GM10248 (cell line): ENCODE results near the gene EYA2.

Source experiments
- CTCF ChIA-PET: fragments of 300-600 bp; sonication (Branson Sonifier 250); formaldehyde crosslinking; extraction: SDS; loops from one replicate; lab custom pipeline; 2021; ENCODE audit warnings: antibody characterized with exemption; lab: Yijun Ruan, JAX
- POLR2A ChIA-PET: fragments of 350-650 bp; sonication (Branson Sonifier 250); formaldehyde crosslinking; extraction: SDS; loops from one replicate; lab custom pipeline; 2020; ENCODE audit warnings: antibody characterized with exemption; lab: Yijun Ruan, JAX
- DNase-seq: peaks from one replicate; pipeline ENCODE4 v3.0.0; 2012; ENCODE audit errors: extremely low spot score
- CTCF ChIP-seq: IDR thresholded peaks from 2 replicates; pipeline ENCODE4 v1.5.1; 2012; ENCODE audit warnings: mild to moderate bottlenecking, low read depth; ENCODE audit errors: extremely low read depth, missing control alignments, control extremely low read depth

EYA2 gene

GRCh38 chr20:47191074-47191673 lies 296.5 kb downstream of the EYA2 start:
- TF ChIP-seq CTCF = no peak
- DNase-seq = no peak
- ChIA-PET POLR2A (no interaction called here), CTCF (interaction anchor here (1.0 kb wide), 1 partner anchor 15 kb away, joined by 3 read pairs; no protein-coding TSS in a partner anchor)

GRCh38 chr20:47191956-47192355 lies 297.3 kb downstream of the EYA2 start:
- ChIA-PET CTCF (interaction anchor here (1.0 to 8.3 kb wide), 2 partner anchors 14 to 190 kb away, joined by 3 to 161 read pairs; no protein-coding TSS in a partner anchor), POLR2A (no interaction called here)
- TF ChIP-seq CTCF = no peak
- no peak for DNase-seq

- CTCF ChIA-PET = interaction anchor here (0.7 to 8.3 kb wide), 3 partner anchors 10 to 187 kb away, joined by 4 to 161 read pairs (median 5); no protein-coding TSS in a partner anchor
- TF ChIP-seq CTCF = no peak
- DNase-seq = no peak
- POLR2A ChIA-PET = no interaction called here
Observed at GRCh38 chr20:47195573-47195972, 300.9 kb downstream of the EYA2 start.

- peak; percentile 98 for TF ChIP-seq CTCF
- ChIA-PET CTCF (interaction anchor here (0.6 to 8.3 kb wide), 21 partner anchors 9 to 1424 kb away, joined by 3 to 161 read pairs (median 3); partner anchors contain the start of genes NCOA3 and ZMYND8), POLR2A (no interaction called here)
- DNase-seq = peak; percentile 84
Observed at GRCh38 chr20:47196091-47197081, 301.7 kb downstream of the EYA2 start.

- ChIA-PET CTCF (interaction anchor here (0.8 to 8.3 kb wide), 10 partner anchors 8 to 1422 kb away, joined by 3 to 161 read pairs (median 4); no protein-coding TSS in a partner anchor), POLR2A (no interaction called here)
Observed at GRCh38 chr20:47198254-47198671, 303.6 kb downstream of the EYA2 start.

More at GRCh38 chr20:47198254-47198671, 303.6 kb downstream of the EYA2 start:
- DNase-seq = peak; percentile 58
- TF ChIP-seq CTCF = no peak
